HG02840 (cell line): ENCODE measurements around the gene NUDT3.
"Not testable (repeated sequence)": the region's sequence is repeated elsewhere in the genome, so short reads cannot be mapped to it uniquely, and the experiment has no call there.

Experiments
- ATAC-seq: cut with Tn5 transposase; IDR thresholded peaks from one replicate; pipeline ENCODE4 v1.9.1; 2021; ENCODE audit warnings: mild to moderate bottlenecking, moderate library complexity, moderate number of reproducible peaks; ENCODE audit not compliant: unreplicated experiment, low FRiP score

Gene NUDT3

GRCh38 chr6:34393191-34393965 lies 909 bp upstream of the NUDT3 start:
- ATAC-seq = no peak

GRCh38 chr6:34391786-34392496 lies 528 bp downstream of the NUDT3 start:
- peak; percentile 42 for ATAC-seq

DNA sequence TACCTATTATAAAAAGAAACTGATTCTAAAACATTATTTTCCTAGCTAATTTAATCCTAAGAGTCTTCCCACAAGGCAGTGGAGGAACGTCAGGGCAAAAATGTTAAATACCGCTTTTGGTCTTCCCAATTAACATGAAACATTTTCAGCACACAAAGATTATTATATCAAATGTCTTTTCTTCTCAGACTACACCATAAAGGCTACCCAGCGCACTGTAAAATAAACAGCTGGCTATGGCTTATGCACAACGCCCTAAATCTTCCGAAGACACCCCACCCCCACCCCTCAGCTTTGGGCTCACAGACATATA lies 1.0 kb downstream of the NUDT3 start:
- no peak for ATAC-seq

GRCh38 chr6:34390531-34391472 lies 1.7 kb downstream of the NUDT3 start:
- no peak for ATAC-seq

DNA sequence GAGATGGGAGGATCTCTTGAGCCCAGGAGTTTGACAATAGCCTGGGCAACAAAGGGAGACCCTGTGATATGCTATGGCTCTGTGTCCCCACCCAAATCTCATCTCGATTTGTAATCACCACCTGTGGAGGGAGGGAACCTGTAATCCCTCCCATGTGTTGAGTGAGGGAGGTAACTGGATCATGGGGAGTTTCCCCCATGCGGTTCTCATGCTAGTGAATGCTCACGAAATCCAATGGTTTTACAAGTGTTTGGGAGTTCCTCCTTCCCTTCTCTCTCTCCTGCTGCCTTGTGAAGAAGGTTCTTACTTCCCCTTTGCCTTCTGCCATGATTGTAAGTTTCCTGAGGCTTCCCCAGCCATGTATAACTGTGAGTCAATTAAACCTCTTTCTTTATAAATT lies 3.4 kb downstream of the NUDT3 start:
- ATAC-seq = no peak

DNA sequence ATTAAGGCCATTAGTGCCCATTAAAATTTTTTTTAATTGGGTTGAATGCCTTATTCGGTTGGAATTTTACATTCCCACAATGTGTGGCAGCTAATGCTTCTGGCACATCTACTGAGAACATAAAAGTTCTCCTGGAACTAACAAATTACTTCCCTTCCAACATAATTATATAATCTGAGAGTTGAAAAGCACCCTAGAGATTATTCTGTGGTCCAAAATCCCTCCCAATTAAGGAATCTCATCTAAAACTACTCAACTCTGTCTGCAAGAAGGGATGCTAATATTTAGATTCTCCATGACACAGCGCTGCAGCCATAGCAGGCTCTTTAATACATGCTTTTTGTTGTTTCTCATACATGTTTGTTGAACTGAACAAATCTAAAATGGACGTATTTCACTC lies 4.0 kb downstream of the NUDT3 start:
- ATAC-seq = no peak

DNA sequence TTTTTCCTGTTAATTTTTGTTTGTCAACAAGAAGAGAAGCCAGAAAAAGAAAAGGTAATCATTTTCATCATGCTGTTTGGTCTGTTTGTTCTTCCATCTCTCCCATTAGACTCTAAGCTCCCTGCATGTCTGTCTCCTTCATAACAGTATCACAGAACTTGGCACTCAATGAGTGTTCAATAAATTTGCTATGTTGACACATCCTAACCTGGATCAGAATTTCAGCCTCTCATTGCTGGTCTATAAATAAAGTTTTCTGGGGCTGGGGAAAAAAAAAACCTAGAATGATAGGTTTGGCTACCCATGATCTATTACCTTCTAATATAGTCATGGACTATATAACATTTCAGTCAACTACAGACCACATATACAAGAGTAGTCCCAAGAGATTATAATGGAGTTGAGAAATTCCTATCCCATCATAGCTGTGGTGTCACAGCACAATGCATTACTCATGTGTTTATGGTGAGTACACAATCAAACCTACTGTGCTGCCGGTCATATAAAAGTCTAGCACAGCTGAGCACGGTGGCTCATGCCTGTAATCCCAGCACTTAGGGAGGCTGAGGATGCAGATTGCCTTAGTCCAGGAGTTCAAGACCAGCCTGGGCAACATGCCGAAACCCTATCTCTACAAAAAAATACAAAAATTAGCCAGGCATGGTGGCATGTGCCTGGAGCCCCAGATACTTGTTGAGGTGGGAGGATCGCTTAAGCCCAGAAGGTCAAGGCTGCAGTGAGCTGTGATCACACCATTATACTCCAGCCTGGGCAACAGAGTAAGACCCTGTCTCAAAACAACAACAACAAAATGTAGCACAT lies 5.9 kb downstream of the NUDT3 start:
- no peak for ATAC-seq

DNA sequence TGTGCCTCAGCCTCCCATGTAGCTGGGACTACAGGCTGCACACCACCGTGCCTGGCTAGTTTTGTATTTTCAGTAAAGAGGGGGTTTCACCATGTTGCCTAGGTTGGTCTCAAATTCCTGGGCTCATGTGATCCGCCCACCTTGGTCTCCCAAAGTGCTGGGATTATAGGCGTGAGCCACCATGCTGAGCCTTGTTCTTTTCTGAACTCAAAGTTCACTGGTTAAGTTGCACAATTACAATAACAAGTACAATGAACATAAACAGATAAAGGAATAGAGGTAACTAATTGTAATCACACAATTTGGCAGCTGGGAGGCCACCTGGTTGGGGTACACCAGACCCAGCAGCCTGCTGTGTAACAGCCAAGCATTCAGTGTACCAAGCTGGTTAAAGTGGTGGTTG lies 6.7 kb downstream of the NUDT3 start:
- no peak for ATAC-seq

DNA sequence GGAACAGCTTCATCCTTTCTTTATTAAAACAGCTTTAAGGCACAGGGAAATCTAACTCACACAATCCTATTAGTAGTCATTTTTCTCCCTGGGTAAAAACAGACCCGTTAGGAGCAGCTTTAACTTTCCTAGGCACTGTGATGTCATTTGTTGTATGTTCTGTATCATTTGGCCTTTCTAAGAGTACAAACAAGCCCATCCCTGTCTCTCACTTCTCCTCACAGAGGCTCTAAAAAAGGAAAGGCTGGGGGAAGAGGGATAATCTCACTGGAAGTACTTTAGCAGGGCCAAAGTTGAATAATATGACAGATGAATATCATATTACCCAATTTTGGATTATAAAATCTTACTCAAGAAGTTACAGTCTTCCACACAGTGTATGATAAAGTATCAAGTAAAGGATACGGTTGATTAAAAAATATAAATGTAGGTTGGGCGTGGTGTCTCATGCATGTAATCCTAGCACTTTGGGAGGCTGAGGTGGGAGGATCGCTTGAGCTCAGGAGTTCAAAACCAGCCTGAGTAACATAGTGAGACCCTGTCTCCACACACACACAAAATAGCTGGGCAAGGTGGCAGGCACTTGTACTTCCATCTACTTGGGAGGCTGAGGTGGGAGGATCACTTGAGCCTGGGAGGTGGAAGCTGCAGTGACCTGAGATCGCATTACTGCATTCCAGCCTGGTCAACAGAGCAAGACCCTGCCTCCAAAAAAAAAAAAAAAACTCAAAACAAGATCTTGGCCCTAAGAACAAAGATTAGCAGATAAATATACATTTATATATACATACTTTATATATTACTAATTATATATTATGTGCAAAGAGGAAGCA lies 7.9 kb downstream of the NUDT3 start:
- ATAC-seq = no peak

- ATAC-seq = no peak
Observed at GRCh38 chr6:34383656-34384320, 8.7 kb downstream of the NUDT3 start.

- ATAC-seq = no peak
Observed at GRCh38 chr6:34383161-34383631, 9.3 kb downstream of the NUDT3 start.

DNA sequence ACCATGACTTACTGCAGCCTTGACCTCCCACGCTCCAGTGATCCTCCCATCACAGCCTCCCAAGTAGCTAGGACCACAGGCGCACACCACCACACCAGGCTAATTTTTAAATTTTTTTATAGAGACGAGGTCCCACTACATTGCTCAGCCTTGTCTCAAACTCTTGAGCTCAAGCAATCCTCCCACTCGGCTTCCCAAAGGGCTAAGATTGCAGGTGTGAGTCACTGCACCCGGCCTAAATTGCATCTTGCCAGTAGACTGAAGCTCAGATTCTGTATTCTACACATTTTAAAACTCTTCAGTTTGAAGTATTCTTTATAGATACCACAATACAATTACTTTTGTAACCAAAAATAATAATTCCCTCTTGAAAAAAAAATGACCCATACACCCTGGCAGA lies 11.4 kb downstream of the NUDT3 start:
- no peak for ATAC-seq

- no peak for ATAC-seq
Observed at GRCh38 chr6:34378470-34378869, 14.0 kb downstream of the NUDT3 start.

- no peak for ATAC-seq
Observed at GRCh38 chr6:34377984-34378383, 14.5 kb downstream of the NUDT3 start.

- ATAC-seq = not testable (repeated sequence)
Observed at GRCh38 chr6:34377571-34377970, 14.9 kb downstream of the NUDT3 start.

DNA sequence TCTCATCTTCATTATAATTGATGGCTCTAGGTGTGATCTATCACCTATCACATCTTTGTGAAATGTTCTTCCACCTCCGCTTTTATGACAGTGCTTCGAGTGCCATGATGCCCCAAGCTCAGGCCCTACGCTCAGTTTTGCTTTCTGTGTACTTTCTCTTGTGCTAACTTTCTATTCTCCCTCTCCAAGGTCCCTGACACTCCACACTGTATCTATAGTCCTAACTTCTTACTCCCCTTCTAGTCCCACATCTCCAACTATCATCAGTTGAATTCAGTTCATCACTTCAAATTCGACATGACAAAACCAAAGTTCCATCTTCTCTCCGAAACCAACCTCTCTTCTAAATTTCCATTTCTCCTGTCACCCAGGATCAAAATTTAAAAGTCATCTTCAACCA lies 16.6 kb downstream of the NUDT3 start:
- ATAC-seq = no peak

DNA sequence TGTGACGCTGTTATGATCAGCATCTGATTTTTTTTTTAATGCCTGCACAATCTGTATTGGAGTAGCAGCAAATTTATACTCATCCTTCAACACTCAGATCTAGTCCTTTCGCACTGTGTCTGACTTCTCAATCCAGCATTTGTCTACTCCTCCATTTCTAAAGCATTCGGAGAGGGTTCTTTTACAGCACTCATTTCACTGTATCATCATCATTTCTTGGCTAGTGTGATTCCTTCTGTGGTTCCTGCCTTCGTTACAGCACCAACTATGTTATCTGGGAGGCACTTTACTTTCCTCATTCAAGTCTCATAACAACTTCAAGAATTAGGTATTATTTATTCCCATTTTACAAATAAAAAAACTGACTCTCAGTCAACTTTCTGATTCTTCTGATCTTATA lies 18.0 kb downstream of the NUDT3 start:
- no peak for ATAC-seq

DNA sequence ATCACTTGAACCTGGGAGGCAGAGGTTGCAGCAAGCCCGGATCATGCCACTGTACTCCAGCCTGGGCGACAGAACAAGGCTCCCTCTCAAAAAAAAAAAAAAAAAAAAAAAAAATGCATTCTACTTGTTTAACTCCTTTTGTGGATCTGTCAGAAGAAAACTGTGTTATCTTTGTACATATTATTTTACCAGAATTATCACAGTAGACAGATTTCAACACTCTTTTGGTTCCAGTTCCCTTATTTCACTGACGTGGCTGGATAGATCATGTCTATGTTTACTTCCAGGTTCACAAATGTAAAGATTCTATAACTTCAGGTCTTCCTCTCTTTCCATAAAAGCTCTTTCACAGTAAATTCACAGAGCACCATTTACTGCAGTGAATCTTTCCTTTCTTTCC lies 18.4 kb downstream of the NUDT3 start:
- no peak for ATAC-seq

- ATAC-seq = no peak
Observed at GRCh38 chr6:34373511-34373910, 19.0 kb downstream of the NUDT3 start.
